SK-N-SH treated with all-trans-retinoic acid at 6 μM for 48 hours (cell line): Measurements from ENCODE around the gene SNCB.

Experiments used
- TCF4 ChIP-seq: fragments of 250-450 bp; sonication (Bioruptor Pico); IDR thresholded peaks from 2 replicates; pipeline ENCODE4 v1.8.0; 2021; ENCODE audit warnings: mild to moderate bottlenecking, moderate library complexity, borderline replicate concordance
- ZC3H10 ChIP-seq: fragments of 250-450 bp; sonication (Bioruptor Pico); IDR thresholded peaks from 2 replicates; pipeline ENCODE4 v1.5.1; 2021; ENCODE audit warnings: mild to moderate bottlenecking, moderate library complexity
- ZFP3 ChIP-seq: fragments of 250-450 bp; sonication (Bioruptor Pico); IDR thresholded peaks from 2 replicates; pipeline ENCODE4 v1.5.0; 2020; ENCODE audit warnings: mild to moderate bottlenecking, moderate library complexity
- TF ChIP-seq, protein P1 (sequence below): fragments of 250-450 bp; sonication (Bioruptor Pico); IDR thresholded peaks from 2 replicates; pipeline ENCODE4 v1.5.0; 2020; ENCODE audit warnings: mild to moderate bottlenecking, moderate library complexity

DNA sequence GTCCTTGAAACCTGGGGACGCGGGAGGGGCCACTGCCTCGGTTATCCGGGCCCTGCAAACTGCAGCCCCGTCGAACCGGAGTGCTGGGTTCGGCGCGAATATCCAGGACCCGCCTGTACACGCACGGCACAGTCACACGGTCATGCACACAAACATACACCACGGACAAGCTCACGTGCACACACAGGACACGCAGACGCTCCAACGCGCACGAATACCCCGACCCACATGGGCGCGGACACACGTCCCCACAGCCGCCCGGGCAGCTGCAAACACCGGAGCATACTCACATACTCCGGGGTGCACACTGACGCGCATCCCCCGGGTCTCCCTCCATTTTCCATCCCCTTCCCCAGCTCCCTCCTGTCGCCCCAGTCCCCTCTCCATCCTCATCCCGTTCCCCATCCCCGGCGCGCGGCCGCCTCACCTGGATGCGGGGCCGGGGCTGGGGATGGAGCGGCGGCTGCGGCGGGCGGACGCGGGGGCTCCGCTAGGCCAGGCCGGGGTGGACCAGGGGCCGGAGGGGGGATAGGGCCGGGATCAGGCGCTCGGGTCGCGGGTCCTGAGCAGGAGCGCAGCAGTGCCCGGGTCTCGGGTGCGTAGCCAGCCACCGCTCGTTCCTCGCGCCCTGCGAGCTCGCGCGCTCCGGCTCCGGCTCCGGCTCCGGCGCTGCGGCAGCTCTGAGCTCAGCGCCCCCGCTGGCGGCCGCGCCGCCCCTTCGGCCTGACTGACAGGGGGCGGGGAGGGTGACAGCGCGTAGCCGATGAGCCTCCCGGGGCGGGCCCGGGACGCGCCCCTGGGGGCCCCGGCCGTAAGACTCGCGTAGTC, at the start of gene SNCB, which contains the start of gene EIF4E1B:
- TF ChIP-seq ZC3H10, result no peak
- TF ChIP-seq ZFP3 (CRISPR knock-in tag), result no peak
- TF ChIP-seq, protein P1, sequence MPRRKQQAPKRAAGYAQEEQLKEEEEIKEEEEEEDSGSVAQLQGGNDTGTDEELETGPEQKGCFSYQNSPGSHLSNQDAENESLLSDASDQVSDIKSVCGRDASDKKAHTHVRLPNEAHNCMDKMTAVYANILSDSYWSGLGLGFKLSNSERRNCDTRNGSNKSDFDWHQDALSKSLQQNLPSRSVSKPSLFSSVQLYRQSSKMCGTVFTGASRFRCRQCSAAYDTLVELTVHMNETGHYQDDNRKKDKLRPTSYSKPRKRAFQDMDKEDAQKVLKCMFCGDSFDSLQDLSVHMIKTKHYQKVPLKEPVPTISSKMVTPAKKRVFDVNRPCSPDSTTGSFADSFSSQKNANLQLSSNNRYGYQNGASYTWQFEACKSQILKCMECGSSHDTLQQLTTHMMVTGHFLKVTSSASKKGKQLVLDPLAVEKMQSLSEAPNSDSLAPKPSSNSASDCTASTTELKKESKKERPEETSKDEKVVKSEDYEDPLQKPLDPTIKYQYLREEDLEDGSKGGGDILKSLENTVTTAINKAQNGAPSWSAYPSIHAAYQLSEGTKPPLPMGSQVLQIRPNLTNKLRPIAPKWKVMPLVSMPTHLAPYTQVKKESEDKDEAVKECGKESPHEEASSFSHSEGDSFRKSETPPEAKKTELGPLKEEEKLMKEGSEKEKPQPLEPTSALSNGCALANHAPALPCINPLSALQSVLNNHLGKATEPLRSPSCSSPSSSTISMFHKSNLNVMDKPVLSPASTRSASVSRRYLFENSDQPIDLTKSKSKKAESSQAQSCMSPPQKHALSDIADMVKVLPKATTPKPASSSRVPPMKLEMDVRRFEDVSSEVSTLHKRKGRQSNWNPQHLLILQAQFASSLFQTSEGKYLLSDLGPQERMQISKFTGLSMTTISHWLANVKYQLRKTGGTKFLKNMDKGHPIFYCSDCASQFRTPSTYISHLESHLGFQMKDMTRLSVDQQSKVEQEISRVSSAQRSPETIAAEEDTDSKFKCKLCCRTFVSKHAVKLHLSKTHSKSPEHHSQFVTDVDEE, result no peak
- TF ChIP-seq TCF4 (CRISPR knock-in tag), result no peak
